GM10248 (cell line): ENCODE data around the gene CLDN14.

Experiments
- CTCF ChIA-PET: fragments of 300-600 bp; sonication (Branson Sonifier 250); formaldehyde crosslinking; extraction: SDS; loops from one replicate; lab custom pipeline; 2021; ENCODE audit warnings: antibody characterized with exemption; lab: Yijun Ruan, JAX
- POLR2A ChIA-PET: fragments of 350-650 bp; sonication (Branson Sonifier 250); formaldehyde crosslinking; extraction: SDS; loops from one replicate; lab custom pipeline; 2020; ENCODE audit warnings: antibody characterized with exemption; lab: Yijun Ruan, JAX
- DNase-seq: peaks from one replicate; pipeline ENCODE4 v3.0.0; 2012; ENCODE audit errors: extremely low spot score
- CTCF ChIP-seq: IDR thresholded peaks from 2 replicates; pipeline ENCODE4 v1.5.1; 2012; ENCODE audit warnings: mild to moderate bottlenecking, low read depth; ENCODE audit errors: extremely low read depth, missing control alignments, control extremely low read depth

Gene CLDN14

GRCh38 chr21:36430841-36431240, 49.1 kb downstream of the CLDN14 start:
- CTCF ChIA-PET = interaction anchor here (2.1 kb wide), 1 partner anchor 13 kb away, joined by 11 read pairs; no protein-coding TSS in a partner anchor
- POLR2A ChIA-PET = no interaction called here
- DNase-seq = no peak
- TF ChIP-seq CTCF = no peak

- peak; percentile 84 for DNase-seq
- CTCF ChIA-PET = interaction anchor here (0.6 to 2.5 kb wide), 11 partner anchors 8 to 560 kb away, joined by 3 to 12 read pairs (median 5); no protein-coding TSS in a partner anchor
- POLR2A ChIA-PET = interaction anchor here (0.7 kb wide), 1 partner anchor 41 kb away, joined by 3 read pairs; no protein-coding TSS in a partner anchor
- TF ChIP-seq CTCF = no peak
Observed at GRCh38 chr21:36429947-36430546, 49.9 kb downstream of the CLDN14 start.

- POLR2A ChIA-PET = interaction anchor here (0.6 kb wide), 1 partner anchor 141 kb away, joined by 3 read pairs; no protein-coding TSS in a partner anchor
Observed at GRCh38 chr21:36428761-36429432, 51.0 kb downstream of the CLDN14 start.

GRCh38 chr21:36427502-36427901, 52.4 kb downstream of the CLDN14 start:
- no peak for DNase-seq
- TF ChIP-seq CTCF = no peak
- ChIA-PET POLR2A (no interaction called here), CTCF (interaction anchor here (1.6 kb wide), 1 partner anchor 10 kb away, joined by 4 read pairs; no protein-coding TSS in a partner anchor)

More at GRCh38 chr21:36428761-36429432, 51.0 kb downstream of the CLDN14 start:
- CTCF ChIA-PET = interaction anchor here (0.8 to 2.5 kb wide), 15 partner anchors 9 to 561 kb away, joined by 3 to 12 read pairs (median 4); no protein-coding TSS in a partner anchor
- TF ChIP-seq CTCF = no peak
- DNase-seq = no peak

- CTCF ChIA-PET = interaction anchor here (1.6 kb wide), 1 partner anchor 10 kb away, joined by 4 read pairs; no protein-coding TSS in a partner anchor
- POLR2A ChIA-PET = no interaction called here
- no peak for TF ChIP-seq CTCF
- DNase-seq = no peak
Observed at GRCh38 chr21:36425286-36425685, 54.6 kb downstream of the CLDN14 start.

- no peak for DNase-seq
- ChIA-PET POLR2A (no interaction called here), CTCF (interaction anchor here (1.6 kb wide), 1 partner anchor 9 kb away, joined by 4 read pairs; no protein-coding TSS in a partner anchor)
- no peak for TF ChIP-seq CTCF
Observed at GRCh38 chr21:36424592-36424991, 55.3 kb downstream of the CLDN14 start.
